Naive thymus-derived CD8-positive, alpha-beta T cell (primary cell): Measurements from ENCODE around the gene OPCML. TPM values are rescaled to one million over a fixed set of nuclear protein-coding genes. Genes with fewer than 3 reads are reported as not detected.
A peak's percentile ranks its signal among the peaks of the same experiment; 100 is the strongest.

Source experiments
- ATAC-seq, 2 donors: fragments of 150-1000 bp; cut with Tn5 transposase in 1 of 2; sonication (Bioruptor Pico), chemical (Tn5 transposase) in 1 of 2; 1 replicate in 1 of 2; 2 replicates in 1 of 2; pipeline ENCODE4 v1.10.0; 2021; ENCODE audit warnings: mild to moderate bottlenecking in 2 of 2, moderate library complexity in 2 of 2
- POLR2A ChIA-PET: fragments of 350-600 bp; sonication (Branson Sonifier 250); formaldehyde crosslinking; loops from one replicate; lab custom pipeline; 2021; ENCODE audit warnings: antibody characterized with exemption; lab: Charles Lee
- DNase-seq, 10 donors: peaks; one replicate each; pipeline versions ENCODE4 v3.0.0 to v3.0.0-alpha.2; 2020 to 2022
- H3K27ac Mint-ChIP-seq, 10 donors: one replicate each; pipeline ENCODE4 v1.8.0; 2020 to 2022; ENCODE audit warnings: mild to moderate bottlenecking in 10 of 10, mixed read lengths in 10 of 10, moderate library complexity in 4 of 10, inconsistent platforms in 1 of 10
- H3K27me3 Mint-ChIP-seq, 5 donors: one replicate each; pipeline ENCODE4 v1.8.0; 2021 to 2022; ENCODE audit warnings: mixed read lengths in 5 of 5
- H3K36me3 Mint-ChIP-seq, 3 donors: one replicate each; pipeline ENCODE4 v1.8.0; 2020 to 2022; ENCODE audit warnings: mixed read lengths in 3 of 3, mild to moderate bottlenecking in 2 of 3, inconsistent platforms in 1 of 3
- H3K4me1 Mint-ChIP-seq, 4 donors: one replicate each; pipeline ENCODE4 v1.8.0; 2021 to 2022; ENCODE audit warnings: mixed read lengths in 4 of 4
- H3K4me3 Mint-ChIP-seq, 10 donors: one replicate each; pipeline ENCODE4 v1.8.0; 2020 to 2022; ENCODE audit warnings: mild to moderate bottlenecking in 10 of 10, mixed read lengths in 10 of 10, moderate library complexity in 6 of 10, inconsistent platforms in 1 of 10
- H3K9me3 Mint-ChIP-seq, 9 donors: one replicate each; pipeline ENCODE4 v1.8.0; 2020 to 2022; ENCODE audit warnings: mixed read lengths in 9 of 9, mild to moderate bottlenecking in 3 of 9, inconsistent platforms in 1 of 9, moderate library complexity in 1 of 9
- polyA plus RNA-seq, 3 donors: library from polyadenylated mRNA; unstranded; fragments of 300-500 nt; fragmentation: Illumina TruSeq; gene quantifications; one replicate each; pipeline ENCODE4 v1.2.3, GENCODE V29; 2021
- total RNA-seq, 8 experiments: library from RNA in 2 of 8; stranded (reverse) in 2 of 8; gene quantifications; one replicate each; pipeline ENCODE4 v1.2.3 and lab custom pipeline; 2021 to 2026

Gene OPCML
- total and polyA plus RNA-seq, 5 experiments from 2014 or later = not detected

DNA sequence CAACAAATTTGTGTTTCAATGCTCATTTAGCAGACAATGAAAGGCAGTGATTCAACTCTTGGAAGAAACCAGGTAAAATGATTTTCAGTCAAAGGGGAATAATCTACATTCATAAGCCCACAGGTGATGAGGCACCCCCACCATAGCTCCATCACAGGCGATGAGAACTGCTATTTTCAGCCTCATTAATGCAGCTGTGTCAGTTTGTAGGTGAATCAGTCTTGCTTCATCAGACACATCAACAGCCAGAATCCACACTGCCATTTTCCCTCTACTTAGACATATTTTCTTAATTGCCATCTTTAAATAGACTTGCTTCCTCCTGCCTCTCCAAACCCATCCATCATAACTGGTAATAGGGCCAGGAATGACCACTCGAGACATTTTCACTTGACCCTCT lies 701.0 kb downstream of the OPCML start:
- ATAC-seq (no peak), DNase-seq (no peak)
- Mint-ChIP-seq H3K4me3 (no peak overlapping the region), H3K9me3 (peaks cover 0 to 3% (median 0%) of the 10 kb centered on the region in 9 donors), H3K4me1 (no peaks in the 10 kb centered on the region), H3K27ac (no peak overlapping the region), H3K27me3 (peaks cover 0 to 10% (median 3%) of the 10 kb centered on the region in 5 donors), H3K36me3 (no peaks in the 10 kb centered on the region)
- POLR2A ChIA-PET = no interaction called here

GRCh38 chr11:132824642-132825041 lies 707.7 kb downstream of the OPCML start:
- no peak overlapping the region for H3K27ac Mint-ChIP-seq
- H3K4me1 Mint-ChIP-seq = no peaks in the 10 kb centered on the region
- H3K4me3 Mint-ChIP-seq = no peak overlapping the region
- H3K36me3 Mint-ChIP-seq = no peaks in the 10 kb centered on the region
- peaks cover 0 to 5% (median 0%) of the 10 kb centered on the region in 5 donors for H3K27me3 Mint-ChIP-seq
- peaks cover 0 to 3% (median 0%) of the 10 kb centered on the region in 9 donors for H3K9me3 Mint-ChIP-seq
- POLR2A ChIA-PET = no interaction called here
- ATAC-seq (no peak), DNase-seq (no peak)

DNA sequence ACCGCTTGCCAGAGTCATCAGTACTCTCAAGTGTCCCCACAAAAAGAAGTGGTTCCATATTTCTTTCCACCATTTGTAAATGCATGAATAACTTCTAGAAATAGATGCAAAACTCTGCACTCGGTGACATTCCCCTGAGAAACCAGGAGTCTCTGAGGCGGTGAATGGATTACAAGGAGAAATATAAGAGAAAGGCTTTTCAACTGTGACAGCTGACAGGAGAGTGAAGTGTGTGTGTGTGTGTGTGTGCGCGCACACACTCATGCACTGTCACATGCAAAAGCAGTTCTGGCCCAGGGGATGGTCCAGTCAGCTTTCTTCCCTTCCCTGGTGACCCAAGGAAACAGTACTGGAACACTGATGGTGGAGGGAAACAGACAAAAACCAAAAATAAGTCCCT lies 710.0 kb downstream of the OPCML start:
- Mint-ChIP-seq H3K27me3 (peaks cover 0 to 2% (median 0%) of the 10 kb centered on the region in 5 donors), H3K4me3 (no peak overlapping the region), H3K27ac (no peak overlapping the region), H3K9me3 (peaks cover 0 to 3% (median 0%) of the 10 kb centered on the region in 9 donors), H3K36me3 (no peaks in the 10 kb centered on the region), H3K4me1 (no peaks in the 10 kb centered on the region)
- no peak for DNase-seq
- POLR2A ChIA-PET = no interaction called here
- no peak for ATAC-seq

GRCh38 chr11:132821499-132821898 lies 710.8 kb downstream of the OPCML start:
- POLR2A ChIA-PET = no interaction called here

GRCh38 chr11:132821014-132821413 lies 711.3 kb downstream of the OPCML start:
- no peak for ATAC-seq
- H3K4me3 Mint-ChIP-seq = no peak overlapping the region
- no peaks in the 10 kb centered on the region for H3K4me1 Mint-ChIP-seq
- POLR2A ChIA-PET = no interaction called here
- H3K9me3 Mint-ChIP-seq = no peaks in the 10 kb centered on the region
- H3K27ac Mint-ChIP-seq = no peak overlapping the region
- H3K36me3 Mint-ChIP-seq = no peaks in the 10 kb centered on the region
- peaks cover 0 to 2% (median 0%) of the 10 kb centered on the region in 5 donors for H3K27me3 Mint-ChIP-seq
- no peak for DNase-seq

More at GRCh38 chr11:132821499-132821898, 710.8 kb downstream of the OPCML start:
- Mint-ChIP-seq H3K27ac (no peak overlapping the region), H3K36me3 (no peaks in the 10 kb centered on the region), H3K9me3 (no peaks in the 10 kb centered on the region), H3K4me3 (no peak overlapping the region), H3K27me3 (peaks cover 0 to 2% (median 0%) of the 10 kb centered on the region in 5 donors), H3K4me1 (no peaks in the 10 kb centered on the region)
- ATAC-seq = no peak
- DNase-seq = no peak

- peaks cover 0 to 2% (median 0%) of the 10 kb centered on the region in 5 donors for H3K27me3 Mint-ChIP-seq
- DNase-seq (no peak), ATAC-seq (no peak)
- no peak overlapping the region for H3K4me3 Mint-ChIP-seq
- POLR2A ChIA-PET = no interaction called here
- no peaks in the 10 kb centered on the region for H3K36me3 Mint-ChIP-seq
- no peak overlapping the region for H3K27ac Mint-ChIP-seq
- no peaks in the 10 kb centered on the region for H3K4me1 Mint-ChIP-seq
- H3K9me3 Mint-ChIP-seq = no peaks in the 10 kb centered on the region
Observed at GRCh38 chr11:132818951-132819350, 713.4 kb downstream of the OPCML start.

DNA sequence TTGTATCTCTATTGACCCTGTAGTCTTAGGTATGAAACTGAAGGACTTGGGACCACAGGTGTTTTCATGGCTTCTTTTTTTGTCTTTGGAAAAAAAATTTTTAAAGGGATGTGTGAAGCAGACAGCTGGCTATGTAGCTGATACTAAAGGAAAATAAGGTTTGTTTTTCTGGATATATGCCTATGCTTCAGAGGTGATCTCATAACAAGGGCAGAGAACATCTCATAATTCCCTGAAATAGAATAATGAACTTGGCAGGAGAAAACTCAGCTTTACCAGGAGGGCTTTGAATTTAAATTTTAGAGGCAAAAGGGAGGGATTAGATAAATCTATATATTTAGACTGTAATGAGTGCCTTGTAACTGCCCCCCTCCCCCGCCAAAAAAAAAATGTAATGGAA lies 714.9 kb downstream of the OPCML start:
- Mint-ChIP-seq H3K36me3 (no peaks in the 10 kb centered on the region), H3K9me3 (no peaks in the 10 kb centered on the region), H3K4me1 (no peaks in the 10 kb centered on the region), H3K4me3 (no peak overlapping the region), H3K27me3 (peaks cover 0 to 7% (median 0%) of the 10 kb centered on the region in 5 donors), H3K27ac (no peak overlapping the region)
- no peak for ATAC-seq
- no peak for DNase-seq
- POLR2A ChIA-PET = no interaction called here

DNA sequence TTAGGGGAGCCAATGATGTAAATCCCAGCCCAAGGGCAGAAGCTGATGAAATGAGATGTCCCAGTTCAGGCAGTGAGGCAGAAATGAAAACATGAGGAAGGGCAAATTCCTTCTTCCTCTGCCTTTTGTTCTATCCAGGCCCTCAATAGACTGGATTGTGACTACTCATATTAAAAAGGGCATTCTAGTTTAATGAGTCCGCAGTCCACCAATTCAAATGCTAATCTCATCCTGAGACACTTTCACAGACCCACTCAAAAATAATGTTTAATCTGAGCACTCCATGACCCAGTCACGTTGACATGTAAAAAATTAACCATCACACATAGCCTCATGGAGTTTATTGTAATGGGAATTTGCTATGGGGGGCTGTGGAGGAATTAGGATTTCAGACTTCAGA lies 717.9 kb downstream of the OPCML start:
- Mint-ChIP-seq H3K27ac (no peak overlapping the region), H3K36me3 (no peaks in the 10 kb centered on the region), H3K4me1 (no peaks in the 10 kb centered on the region), H3K4me3 (no peak overlapping the region), H3K27me3 (peaks cover 0 to 12% (median 0%) of the 10 kb centered on the region in 5 donors), H3K9me3 (no peaks in the 10 kb centered on the region)
- no peak for ATAC-seq
- no peak for DNase-seq
- POLR2A ChIA-PET = no interaction called here

- no peaks in the 10 kb centered on the region for H3K4me1 Mint-ChIP-seq
- no peak for DNase-seq
- no peak overlapping the region for H3K4me3 Mint-ChIP-seq
- ATAC-seq = no peak
- POLR2A ChIA-PET = no interaction called here
- H3K27me3 Mint-ChIP-seq = peaks cover 0 to 12% (median 0%) of the 10 kb centered on the region in 5 donors
- no peaks in the 10 kb centered on the region for H3K36me3 Mint-ChIP-seq
- peaks cover 0 to 2% (median 0%) of the 10 kb centered on the region in 9 donors for H3K9me3 Mint-ChIP-seq
- H3K27ac Mint-ChIP-seq = no peak overlapping the region
Observed at GRCh38 chr11:132811649-132812048, 720.7 kb downstream of the OPCML start.

- Mint-ChIP-seq H3K9me3 (peaks cover 0 to 20% (median 2%) of the 10 kb centered on the region in 9 donors), H3K27me3 (peaks cover 0 to 12% (median 0%) of the 10 kb centered on the region in 5 donors), H3K36me3 (no peaks in the 10 kb centered on the region), H3K4me3 (no peak overlapping the region), H3K4me1 (no peaks in the 10 kb centered on the region), H3K27ac (no peak overlapping the region)
- DNase-seq = no peak
- POLR2A ChIA-PET = no interaction called here
- ATAC-seq = no peak
Observed at GRCh38 chr11:132809070-132809469, 723.2 kb downstream of the OPCML start.

GRCh38 chr11:132804258-132804657 lies 728.0 kb downstream of the OPCML start:
- Mint-ChIP-seq H3K27ac (no peak overlapping the region), H3K36me3 (no peaks in the 10 kb centered on the region), H3K27me3 (peaks cover 0 to 12% (median 6%) of the 10 kb centered on the region in 5 donors), H3K9me3 (peaks cover 0 to 23% (median 6%) of the 10 kb centered on the region in 9 donors), H3K4me3 (no peak overlapping the region), H3K4me1 (no peaks in the 10 kb centered on the region)
- POLR2A ChIA-PET = no interaction called here
- DNase-seq (no peak), ATAC-seq (no peak)

DNA sequence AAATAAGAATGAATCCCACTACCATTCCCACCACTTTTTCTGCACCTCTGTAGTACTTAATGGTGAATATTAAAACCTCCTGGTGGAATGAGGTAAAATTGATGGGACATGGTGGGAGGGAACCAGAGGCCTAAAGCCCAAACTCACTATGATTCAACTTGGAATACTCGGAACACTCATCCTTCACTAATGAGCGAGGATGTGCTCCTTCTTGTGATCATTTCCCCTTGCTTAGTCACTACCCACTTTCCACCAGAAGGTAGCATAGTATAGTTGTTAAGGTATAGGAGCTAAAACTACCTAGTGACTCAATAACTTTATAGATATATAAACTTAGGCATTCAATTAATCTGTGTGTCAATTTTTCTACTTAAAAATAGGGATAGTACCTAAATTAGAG lies 728.9 kb downstream of the OPCML start:
- peaks cover 0 to 23% (median 7%) of the 10 kb centered on the region in 9 donors for H3K9me3 Mint-ChIP-seq
- POLR2A ChIA-PET = no interaction called here
- DNase-seq (no peak), ATAC-seq (no peak)
- H3K4me1 Mint-ChIP-seq = no peaks in the 10 kb centered on the region
- no peaks in the 10 kb centered on the region for H3K36me3 Mint-ChIP-seq
- no peak overlapping the region for H3K4me3 Mint-ChIP-seq
- H3K27ac Mint-ChIP-seq = no peak overlapping the region
- H3K27me3 Mint-ChIP-seq = peaks cover 0 to 12% (median 6%) of the 10 kb centered on the region in 5 donors

DNA sequence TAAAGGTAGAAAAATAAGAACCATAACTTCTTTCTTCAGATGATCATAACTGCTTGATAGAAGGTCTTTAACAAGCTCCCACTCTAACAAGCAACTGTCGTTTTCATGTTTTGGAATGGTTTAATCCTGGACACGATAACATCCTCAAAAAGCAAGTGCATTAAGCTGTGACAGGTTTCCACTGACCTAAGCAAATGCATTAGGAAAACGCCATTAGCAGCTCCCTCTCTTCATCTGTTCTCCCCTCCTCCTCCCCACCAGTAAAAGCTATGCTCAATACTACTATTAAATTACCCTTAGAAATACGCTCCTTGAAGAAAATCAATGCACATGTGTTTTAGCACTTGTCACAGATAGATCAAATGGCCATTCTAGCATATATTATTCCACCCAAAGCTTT lies 729.4 kb downstream of the OPCML start:
- POLR2A ChIA-PET = no interaction called here
- Mint-ChIP-seq H3K9me3 (peaks cover 0 to 23% (median 7%) of the 10 kb centered on the region in 9 donors), H3K27ac (no peak overlapping the region), H3K36me3 (no peaks in the 10 kb centered on the region), H3K4me3 (no peak overlapping the region), H3K4me1 (no peaks in the 10 kb centered on the region), H3K27me3 (peaks cover 0 to 12% (median 6%) of the 10 kb centered on the region in 5 donors)
- ATAC-seq = no peak
- no peak for DNase-seq

GRCh38 chr11:132793831-132794230 lies 738.5 kb downstream of the OPCML start:
- Mint-ChIP-seq H3K4me3 (no peak overlapping the region), H3K27me3 (peaks cover 0 to 12% (median 5%) of the 10 kb centered on the region in 5 donors), H3K4me1 (no peaks in the 10 kb centered on the region), H3K27ac (peak overlapping the region in 1 of 10 donors; percentile 37), H3K9me3 (peaks cover 0 to 5% (median 0%) of the 10 kb centered on the region in 9 donors), H3K36me3 (no peaks in the 10 kb centered on the region)
- ATAC-seq (no peak), DNase-seq (no peak)
- POLR2A ChIA-PET = no interaction called here
